ENCODE measurements around the gene ZMIZ1. TPM values are rescaled to one million over a fixed set of nuclear protein-coding genes. Genes with fewer than 3 reads are reported as not detected.

ZMIZ1 gene
- polyA plus RNA-seq, 1 donor from 2014 or later = 4.6 TPM

- H3K27me3 Mint-ChIP-seq = peaks cover 11% of the 10 kb centered on the region
- H3K9me3 Mint-ChIP-seq = no peaks in the 10 kb centered on the region
- H3K36me3 Mint-ChIP-seq = no peaks in the 10 kb centered on the region
- no peak overlapping the region for H3K4me3 Mint-ChIP-seq
- H3K4me1 Mint-ChIP-seq = no peaks in the 10 kb centered on the region
- no peak overlapping the region for H3K27ac Mint-ChIP-seq
Measured at GRCh38 chr10:79054203-79055099, 14.3 kb upstream of the ZMIZ1 start.

DNA sequence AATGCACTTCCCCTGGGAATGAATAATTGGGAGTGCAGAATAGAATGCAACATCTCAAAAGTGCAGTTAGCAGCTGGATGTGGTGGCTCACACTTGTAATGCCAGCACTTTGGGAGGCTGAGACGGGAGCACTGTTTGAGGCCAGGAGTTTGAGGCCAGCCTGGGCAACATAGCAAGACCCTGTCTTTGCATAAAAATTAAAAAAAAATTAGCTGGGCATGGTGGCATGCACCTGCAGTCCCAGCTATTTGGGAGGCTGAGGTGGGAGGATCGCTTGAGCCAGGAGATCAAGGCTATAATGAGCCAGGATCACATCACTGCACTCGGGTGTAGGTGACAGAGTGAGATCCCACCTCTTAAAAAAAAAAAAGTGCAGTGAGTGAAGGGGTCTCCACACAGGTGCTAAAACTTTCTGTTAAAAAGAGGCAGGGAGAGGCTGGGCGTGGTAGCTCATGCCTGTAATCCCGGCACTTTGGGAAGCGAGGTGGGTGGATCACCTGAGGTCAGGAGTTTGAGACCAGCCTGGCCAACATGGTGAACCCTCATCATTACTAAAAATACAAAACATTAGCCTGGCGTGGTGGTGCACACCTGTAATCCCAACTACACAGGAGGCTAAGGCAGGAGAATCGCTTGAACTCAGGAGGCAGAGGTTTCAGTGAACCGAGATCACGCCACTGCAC is 13.5 kb upstream of the ZMIZ1 start:
- H3K4me1 Mint-ChIP-seq = no peaks in the 10 kb centered on the region
- no peaks in the 10 kb centered on the region for H3K9me3 Mint-ChIP-seq
- H3K4me3 Mint-ChIP-seq = no peak overlapping the region
- H3K27me3 Mint-ChIP-seq = peaks cover 14% of the 10 kb centered on the region
- peak overlapping the region in 1 of 3 donors; percentile 82 for H3K27ac Mint-ChIP-seq
- H3K36me3 Mint-ChIP-seq = no peaks in the 10 kb centered on the region

GRCh38 chr10:79055892-79056291 is 12.9 kb upstream of the ZMIZ1 start:
- Mint-ChIP-seq H3K4me3 (no peak overlapping the region), H3K36me3 (no peaks in the 10 kb centered on the region), H3K27ac (peak overlapping the region in 1 of 3 donors; percentile 82), H3K27me3 (peaks cover 19% of the 10 kb centered on the region), H3K4me1 (no peaks in the 10 kb centered on the region), H3K9me3 (no peaks in the 10 kb centered on the region)

GRCh38 chr10:79056361-79056735 is 12.4 kb upstream of the ZMIZ1 start:
- Mint-ChIP-seq H3K4me3 (no peak overlapping the region), H3K36me3 (no peaks in the 10 kb centered on the region), H3K4me1 (no peaks in the 10 kb centered on the region), H3K9me3 (no peaks in the 10 kb centered on the region), H3K27me3 (peaks cover 19% of the 10 kb centered on the region), H3K27ac (no peak overlapping the region)

DNA sequence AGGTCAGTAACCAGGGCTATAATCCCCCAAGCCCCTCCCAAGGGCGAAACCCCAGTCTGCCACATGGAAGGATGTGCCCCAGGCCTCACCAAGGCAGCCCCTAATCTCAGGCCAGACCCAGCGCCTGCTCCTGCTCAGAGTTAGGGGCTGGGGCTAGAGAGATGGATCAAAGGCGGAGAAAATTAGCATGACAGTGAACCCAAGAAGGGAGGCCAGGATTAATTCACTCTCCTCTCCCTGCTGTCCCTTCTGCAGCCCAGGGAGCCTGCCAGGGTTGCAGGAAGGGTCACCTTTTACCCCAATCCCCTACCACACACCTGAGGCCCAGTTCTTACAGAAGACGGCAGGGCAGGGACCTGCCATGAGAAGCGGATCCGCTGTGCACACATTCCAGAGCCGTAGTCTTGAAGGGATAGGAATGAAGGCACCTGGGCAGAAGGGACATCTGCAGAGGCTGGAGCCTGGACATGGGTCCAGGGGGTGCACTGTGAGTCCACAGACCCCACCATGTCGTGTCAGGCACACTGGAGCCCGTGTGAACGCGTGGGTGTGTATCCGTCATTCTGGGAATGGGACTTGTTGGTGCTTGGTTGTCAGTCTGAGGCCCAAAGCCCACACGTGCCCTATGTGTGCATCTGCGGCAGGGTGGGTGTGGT is 11.9 kb upstream of the ZMIZ1 start:
- no peaks in the 10 kb centered on the region for H3K9me3 Mint-ChIP-seq
- no peaks in the 10 kb centered on the region for H3K4me1 Mint-ChIP-seq
- peak overlapping the region in 1 of 4 donors; percentile 2 for H3K4me3 Mint-ChIP-seq
- H3K27me3 Mint-ChIP-seq = peaks cover 16% of the 10 kb centered on the region
- no peaks in the 10 kb centered on the region for H3K36me3 Mint-ChIP-seq
- no peak overlapping the region for H3K27ac Mint-ChIP-seq

GRCh38 chr10:79057481-79058275 is 11.1 kb upstream of the ZMIZ1 start:
- no peaks in the 10 kb centered on the region for H3K36me3 Mint-ChIP-seq
- H3K9me3 Mint-ChIP-seq = no peaks in the 10 kb centered on the region
- H3K27me3 Mint-ChIP-seq = peaks cover 14% of the 10 kb centered on the region
- H3K4me3 Mint-ChIP-seq = no peak overlapping the region
- no peak overlapping the region for H3K27ac Mint-ChIP-seq
- H3K4me1 Mint-ChIP-seq = peaks cover 0 to under 1% (median 0%) of the 10 kb centered on the region in 3 donors

DNA sequence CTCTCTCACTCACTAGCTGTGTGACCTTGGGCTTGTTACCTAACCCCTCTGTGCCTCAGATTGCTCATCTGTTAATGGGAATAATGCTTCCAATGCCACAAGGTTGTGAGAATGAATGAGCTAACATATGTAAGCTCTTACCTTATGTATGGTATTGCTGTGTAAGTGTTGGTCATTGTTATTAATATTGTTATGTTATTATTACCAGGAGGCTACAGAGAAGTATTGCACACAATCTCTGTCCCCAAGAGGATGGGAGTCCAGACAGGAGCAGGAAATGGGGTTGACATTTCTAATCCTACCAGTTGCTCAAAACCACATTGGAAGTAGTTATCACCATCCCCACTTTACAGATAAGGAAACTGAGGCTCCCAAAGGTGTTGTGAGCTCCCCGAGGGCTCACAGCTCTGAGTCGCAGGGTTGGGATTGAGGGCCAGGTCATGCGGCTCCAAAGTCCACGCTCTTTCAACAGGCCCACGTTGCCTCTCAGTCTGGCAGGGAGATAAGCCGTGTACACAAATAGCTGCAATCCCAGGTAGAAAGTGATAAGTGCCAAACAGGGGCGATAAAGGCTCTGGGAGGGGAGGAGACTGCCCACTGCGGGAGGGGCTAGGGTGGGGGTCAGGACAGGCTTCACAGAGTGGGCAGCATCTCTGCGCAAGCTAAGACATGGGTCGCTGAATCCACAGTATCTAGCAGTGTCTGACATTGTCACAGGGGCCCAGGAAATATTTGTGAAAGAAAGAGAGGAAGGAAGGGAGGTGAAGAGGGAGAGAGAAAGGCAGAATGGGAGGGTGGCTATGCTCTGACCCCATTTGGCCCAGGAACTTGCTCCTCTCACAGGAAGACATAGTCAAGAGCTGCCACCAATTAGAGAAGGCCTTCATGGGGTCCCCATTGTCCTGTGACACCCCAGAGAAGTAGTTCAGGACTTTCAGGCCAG is 9.6 kb upstream of the ZMIZ1 start:
- Mint-ChIP-seq H3K36me3 (no peaks in the 10 kb centered on the region), H3K27me3 (peaks cover 14% of the 10 kb centered on the region), H3K4me3 (no peak overlapping the region), H3K9me3 (no peaks in the 10 kb centered on the region), H3K27ac (peak overlapping the region in 1 of 3 donors; percentile 58), H3K4me1 (peaks cover 0 to 8% (median 2%) of the 10 kb centered on the region in 3 donors)

DNA sequence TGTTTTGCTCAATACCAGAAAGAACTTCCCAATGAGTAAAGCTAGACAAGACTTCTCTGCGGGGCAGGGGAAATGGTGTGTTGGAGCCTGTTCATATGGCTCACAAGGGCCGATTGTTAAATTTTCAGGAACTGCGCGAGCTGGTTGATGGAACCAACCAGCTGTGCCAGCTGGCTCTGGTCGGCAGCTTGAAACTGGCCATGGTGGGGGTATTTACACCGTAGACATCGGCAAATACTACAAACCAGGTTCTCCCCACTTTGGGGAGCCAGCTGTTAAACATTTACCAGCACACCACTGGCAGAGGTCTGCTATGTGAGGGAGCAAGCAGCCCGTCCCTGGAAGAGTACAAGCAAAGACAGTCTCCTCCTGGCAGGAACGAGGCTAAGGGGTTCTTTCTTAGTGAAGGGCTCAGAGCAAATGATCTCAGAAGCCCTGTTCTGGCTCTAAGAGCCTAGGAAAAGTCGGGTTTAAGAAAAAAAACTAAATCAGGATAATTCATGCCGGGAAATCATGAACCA is 8.8 kb upstream of the ZMIZ1 start:
- Mint-ChIP-seq H3K36me3 (no peaks in the 10 kb centered on the region), H3K27me3 (peaks cover 13% of the 10 kb centered on the region), H3K4me3 (no peak overlapping the region), H3K9me3 (no peaks in the 10 kb centered on the region), H3K27ac (no peak overlapping the region), H3K4me1 (peaks cover 0 to 9% (median 2%) of the 10 kb centered on the region in 3 donors)

GRCh38 chr10:79060641-79061255 is 8.0 kb upstream of the ZMIZ1 start:
- Mint-ChIP-seq H3K27ac (peak overlapping the region in 1 of 3 donors; percentile 27), H3K4me1 (peaks cover 0 to 9% (median 2%) of the 10 kb centered on the region in 3 donors), H3K9me3 (no peaks in the 10 kb centered on the region), H3K36me3 (no peaks in the 10 kb centered on the region), H3K4me3 (no peak overlapping the region), H3K27me3 (peaks cover 13% of the 10 kb centered on the region)

GRCh38 chr10:79061441-79062315 is 7.1 kb upstream of the ZMIZ1 start:
- H3K4me1 Mint-ChIP-seq = peaks cover 0 to 10% (median 2%) of the 10 kb centered on the region in 3 donors
- H3K4me3 Mint-ChIP-seq = no peak overlapping the region
- H3K27me3 Mint-ChIP-seq = peaks cover 13% of the 10 kb centered on the region
- H3K9me3 Mint-ChIP-seq = no peaks in the 10 kb centered on the region
- no peak overlapping the region for H3K27ac Mint-ChIP-seq
- no peaks in the 10 kb centered on the region for H3K36me3 Mint-ChIP-seq

DNA sequence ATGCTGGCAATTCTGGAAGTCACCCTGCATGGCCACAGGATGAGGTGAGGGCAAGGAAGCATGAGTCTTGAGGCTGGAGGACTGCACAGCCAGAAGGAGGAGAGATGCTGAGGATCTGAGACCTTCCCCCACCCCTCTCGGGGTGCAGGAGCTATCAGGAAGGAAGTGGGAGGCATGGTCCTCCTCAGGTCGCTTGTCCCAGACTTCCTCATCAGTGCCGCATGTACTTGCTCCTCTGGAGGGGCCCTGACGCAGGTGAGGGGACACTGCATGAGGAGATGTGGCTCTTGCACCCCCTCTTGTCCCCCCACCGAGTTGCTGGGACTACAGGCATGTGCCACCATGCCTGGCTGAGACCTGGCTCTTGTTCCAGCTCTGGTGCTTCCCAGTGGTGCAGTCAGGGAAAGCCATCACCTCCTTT is 5.7 kb upstream of the ZMIZ1 start:
- H3K4me1 Mint-ChIP-seq = peaks cover 0 to 10% (median 5%) of the 10 kb centered on the region in 3 donors
- H3K36me3 Mint-ChIP-seq = no peaks in the 10 kb centered on the region
- H3K27ac Mint-ChIP-seq = no peak overlapping the region
- peak overlapping the region in 1 of 4 donors; percentile 7 for H3K4me3 Mint-ChIP-seq
- H3K9me3 Mint-ChIP-seq = no peaks in the 10 kb centered on the region
- H3K27me3 Mint-ChIP-seq = peaks cover 10% of the 10 kb centered on the region

DNA sequence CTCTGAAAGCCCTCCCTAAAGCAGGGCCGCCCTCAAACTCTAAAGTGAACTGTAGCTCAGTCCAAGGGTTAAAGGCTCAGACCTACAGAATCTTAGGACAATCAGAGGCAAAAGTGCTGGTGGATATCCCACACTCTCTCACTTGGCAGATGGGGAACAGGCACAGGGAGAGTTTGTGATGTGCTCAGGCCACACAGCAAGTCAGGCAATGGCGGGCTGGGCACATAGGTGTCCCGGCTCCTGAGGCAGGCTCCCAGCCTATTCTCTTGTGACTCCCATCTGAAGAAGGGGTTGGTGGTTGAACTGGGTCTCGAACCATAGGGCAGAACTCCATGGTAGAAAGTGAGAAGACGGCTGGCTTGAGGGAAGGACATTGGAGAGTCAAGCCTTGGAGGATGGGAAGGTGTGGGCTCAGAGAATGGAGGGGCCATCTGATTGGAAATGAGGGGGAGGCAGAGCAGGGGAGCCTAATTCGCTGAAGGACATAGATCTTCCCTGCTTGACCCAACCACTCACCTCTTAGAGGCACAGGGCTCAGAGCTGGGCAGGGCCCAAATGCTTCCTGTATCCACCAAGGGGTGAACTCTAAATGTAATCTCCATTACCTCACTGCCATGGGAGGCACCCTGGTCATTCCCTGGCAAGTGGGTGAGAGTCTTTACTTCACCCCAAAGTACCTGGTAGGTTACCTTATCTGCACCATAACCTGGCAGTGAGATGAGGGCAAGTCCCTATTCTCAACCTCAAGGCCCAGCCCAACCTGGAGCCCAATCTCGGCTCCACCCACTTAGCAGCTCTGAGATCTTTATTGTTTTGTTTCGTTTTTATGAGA is 4.9 kb upstream of the ZMIZ1 start:
- peak overlapping the region in 2 of 4 donors; percentile 28 to 76 for H3K4me3 Mint-ChIP-seq
- no peaks in the 10 kb centered on the region for H3K9me3 Mint-ChIP-seq

More for the DNA sequence above, 4.9 kb upstream of the ZMIZ1 start:
- Mint-ChIP-seq H3K4me1 (peaks cover 0 to 11% (median 7%) of the 10 kb centered on the region in 3 donors), H3K27me3 (peaks cover 10% of the 10 kb centered on the region), H3K36me3 (no peaks in the 10 kb centered on the region), H3K27ac (peak overlapping the region in 1 of 3 donors; percentile 59)

Data from IgD-negative memory B cell (primary cell).